Epithelial cell of esophagus (primary cell): ENCODE data around the gene DDOST.

ENCODE experiments used
- DNase-seq: peaks from one replicate; pipeline ENCODE4 v3.0.0; 2010; ENCODE audit warnings: low read depth
- H3K4me3 ChIP-seq: 2 replicates; pipeline ENCODE4 v1.5.1; 2011; ENCODE audit warnings: mild to moderate bottlenecking, low read length, control low read depth
- TF ChIP-seq, protein P1 (sequence below): IDR thresholded peaks from 2 replicates; pipeline ENCODE4 v1.5.1; 2011; ENCODE audit warnings: low read depth, mild to moderate bottlenecking, low read length, control low read depth, inconsistent platforms; ENCODE audit not compliant: insufficient read depth; ENCODE audit errors: missing control alignments

The DDOST gene

DNA sequence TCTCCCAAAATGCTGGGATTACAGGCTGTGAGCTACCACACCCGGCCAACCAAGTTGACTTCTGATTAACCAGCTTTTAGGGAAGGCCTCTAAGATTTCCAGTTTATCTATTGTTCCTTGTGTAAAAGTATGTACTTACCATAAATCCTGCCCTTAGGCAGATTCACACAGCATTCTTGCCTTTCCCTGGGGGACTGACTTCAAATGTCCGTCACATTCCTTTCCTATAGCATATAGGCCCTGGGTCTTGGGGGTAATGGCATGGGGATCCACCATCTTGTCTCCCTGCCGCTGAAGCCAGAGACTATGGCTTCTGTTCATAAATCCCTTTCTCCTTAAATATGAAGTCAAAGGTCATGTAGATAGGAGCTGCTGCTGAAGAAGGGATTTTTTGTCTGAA is 28.8 kb downstream of the DDOST start:
- TF ChIP-seq, protein P1, sequence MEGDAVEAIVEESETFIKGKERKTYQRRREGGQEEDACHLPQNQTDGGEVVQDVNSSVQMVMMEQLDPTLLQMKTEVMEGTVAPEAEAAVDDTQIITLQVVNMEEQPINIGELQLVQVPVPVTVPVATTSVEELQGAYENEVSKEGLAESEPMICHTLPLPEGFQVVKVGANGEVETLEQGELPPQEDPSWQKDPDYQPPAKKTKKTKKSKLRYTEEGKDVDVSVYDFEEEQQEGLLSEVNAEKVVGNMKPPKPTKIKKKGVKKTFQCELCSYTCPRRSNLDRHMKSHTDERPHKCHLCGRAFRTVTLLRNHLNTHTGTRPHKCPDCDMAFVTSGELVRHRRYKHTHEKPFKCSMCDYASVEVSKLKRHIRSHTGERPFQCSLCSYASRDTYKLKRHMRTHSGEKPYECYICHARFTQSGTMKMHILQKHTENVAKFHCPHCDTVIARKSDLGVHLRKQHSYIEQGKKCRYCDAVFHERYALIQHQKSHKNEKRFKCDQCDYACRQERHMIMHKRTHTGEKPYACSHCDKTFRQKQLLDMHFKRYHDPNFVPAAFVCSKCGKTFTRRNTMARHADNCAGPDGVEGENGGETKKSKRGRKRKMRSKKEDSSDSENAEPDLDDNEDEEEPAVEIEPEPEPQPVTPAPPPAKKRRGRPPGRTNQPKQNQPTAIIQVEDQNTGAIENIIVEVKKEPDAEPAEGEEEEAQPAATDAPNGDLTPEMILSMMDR: no peak
- no peak overlapping the region for H3K4me3 ChIP-seq
- no peak for DNase-seq

- no peak overlapping the region for H3K4me3 ChIP-seq
- TF ChIP-seq, protein P1: no peak
- DNase-seq: no peak
These were observed 30.4 kb downstream of the DDOST start for GRCh38 chr1:20630729-20631128.

- TF ChIP-seq, protein P1: no peak
- DNase-seq: no peak
- no peak overlapping the region for H3K4me3 ChIP-seq
These were observed 34.6 kb downstream of the DDOST start for GRCh38 chr1:20626524-20626923.

DNA sequence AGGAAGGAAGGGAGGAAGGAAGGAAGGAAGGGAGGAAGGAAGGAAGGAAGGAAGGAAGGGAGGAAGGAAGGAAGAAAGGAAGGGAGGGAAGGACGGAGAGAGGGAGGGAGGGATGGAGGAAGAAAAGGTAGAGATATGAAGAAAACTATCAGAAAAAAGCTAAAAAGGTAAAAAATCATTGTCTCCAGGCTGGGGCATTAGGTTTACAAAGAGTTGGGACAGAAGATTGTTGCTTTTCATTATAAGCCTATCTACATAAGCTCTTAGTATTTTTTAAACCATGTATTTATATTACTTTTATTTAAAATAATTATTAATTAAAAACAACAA is 35.1 kb downstream of the DDOST start:
- DNase-seq: no peak
- H3K4me3 ChIP-seq: no peak overlapping the region
- TF ChIP-seq, protein P1: no peak

DNA sequence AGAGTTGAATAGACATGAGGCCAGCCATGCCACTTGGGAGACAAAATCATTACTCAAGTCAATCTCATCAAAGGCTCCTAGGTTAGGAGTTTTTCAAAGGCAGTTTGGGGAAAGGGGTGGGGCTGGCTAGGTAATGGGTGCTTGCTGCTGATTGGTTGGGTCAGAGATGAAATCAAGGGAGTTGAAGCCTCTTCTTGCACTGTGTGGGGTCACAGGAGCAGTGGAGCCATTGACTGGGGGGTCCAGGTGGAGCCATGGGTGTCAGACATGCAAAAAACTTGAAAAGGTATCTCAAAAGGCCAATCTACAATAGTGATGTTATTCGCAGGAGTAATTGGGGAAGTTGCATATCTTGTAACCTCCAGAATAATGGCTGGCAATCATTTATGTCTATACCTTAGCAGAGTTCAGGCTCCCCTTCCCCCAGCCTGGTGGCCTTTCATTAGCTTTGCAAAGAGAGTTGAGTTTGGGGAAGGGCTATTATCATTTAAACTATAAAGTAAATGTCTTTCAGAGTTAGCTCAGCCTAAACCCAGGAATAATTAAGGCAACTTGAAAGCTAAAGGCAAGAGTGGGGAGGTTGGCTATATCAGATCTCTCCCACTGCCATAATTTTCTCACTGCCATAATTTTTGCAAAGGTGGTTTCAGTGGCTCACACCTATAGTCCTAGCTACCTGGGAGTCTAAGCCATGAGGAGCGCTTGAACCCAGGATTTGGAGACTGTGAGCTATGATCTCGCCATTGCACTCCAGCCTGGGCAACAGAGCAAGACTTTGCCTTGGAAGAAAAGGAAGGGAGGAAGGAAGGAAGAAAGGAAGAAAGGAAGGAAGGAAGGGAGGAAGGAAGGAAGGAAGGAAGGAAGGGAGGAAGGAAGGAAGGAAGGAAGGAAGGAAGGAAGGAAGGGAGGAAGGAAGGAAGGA is 35.7 kb downstream of the DDOST start:
- TF ChIP-seq, protein P1: no peak
- no peak for DNase-seq
- H3K4me3 ChIP-seq: no peak overlapping the region

- TF ChIP-seq, protein P1: no peak
- no peak for DNase-seq
These were observed 36.5 kb downstream of the DDOST start for GRCh38 chr1:20624709-20625108.

DNA sequence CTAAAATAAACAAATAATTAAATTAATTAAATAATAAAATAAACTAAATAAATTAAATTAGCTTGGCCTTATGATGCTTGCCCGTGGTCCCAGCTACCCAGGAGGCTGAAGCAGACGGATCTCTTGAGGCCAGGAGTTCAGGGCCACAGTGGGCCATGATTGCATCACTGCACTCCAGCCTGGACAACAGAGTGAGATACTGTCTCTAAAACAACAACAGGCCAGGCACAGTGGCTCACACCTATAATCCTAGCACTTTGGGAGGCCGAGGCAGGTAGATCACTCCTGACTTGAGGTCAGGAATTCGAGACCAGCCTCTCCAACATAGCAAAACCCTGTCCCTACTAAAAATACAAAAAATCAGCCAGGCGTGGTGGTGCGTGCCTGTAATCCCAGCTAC is 40.2 kb downstream of the DDOST start:
- TF ChIP-seq, protein P1: no peak
- no peak for DNase-seq
- H3K4me3 ChIP-seq: no peak overlapping the region

More at GRCh38 chr1:20624709-20625108, 36.5 kb downstream of the DDOST start:
- no peak overlapping the region for H3K4me3 ChIP-seq
